NCI-H2227 treated with DMSO at 0.1 percent for 48 hours (cell line): ENCODE measurements around the gene TSPAN5.
"Not testable (repeated sequence)": the region's sequence is repeated elsewhere in the genome, so short reads cannot be mapped to it uniquely, and the experiment has no call there.

Source experiments
- DNase-seq: peaks from one replicate; lab custom pipeline; 2025; lab: John Stamatoyannopoulos, UW

TSPAN5 gene

GRCh38 chr4:98658287-98659105 is at the start of gene TSPAN5:
Gene TSPAN5 (minus strand): TSS chr4:98658611.
- peak; percentile 65 for DNase-seq

- no peak for DNase-seq
These were observed 48.5 kb upstream of the TSPAN5 start for GRCh38 chr4:98706935-98707334.

DNA sequence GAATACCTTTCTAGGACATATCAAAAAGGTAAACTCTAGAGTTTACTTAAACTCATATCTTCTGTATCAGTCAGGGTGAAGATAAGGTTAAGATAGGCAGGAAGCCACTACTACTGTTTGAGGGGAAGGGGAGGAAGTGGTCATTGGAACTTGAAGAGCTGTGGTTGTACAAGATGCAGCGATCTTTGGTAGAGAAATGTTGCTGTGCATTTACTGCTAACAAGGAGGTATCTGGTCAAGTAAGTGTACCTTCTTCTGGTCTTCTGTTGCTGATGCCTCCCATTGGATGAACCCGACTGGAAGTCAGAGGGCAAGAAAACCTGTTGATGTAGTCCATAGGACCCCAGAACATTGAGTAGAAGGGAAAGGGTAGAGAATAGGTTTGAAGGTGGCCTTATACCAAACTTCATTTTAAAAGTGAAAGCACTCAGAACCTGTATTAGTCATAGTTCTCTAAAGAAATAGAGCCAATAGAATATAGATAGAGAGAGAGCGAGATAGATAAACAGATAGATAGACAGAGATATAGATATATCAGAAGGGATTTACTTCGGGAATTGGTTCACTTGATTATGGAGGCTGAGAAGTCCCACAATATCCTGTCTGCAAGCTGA is 47.9 kb upstream of the TSPAN5 start:
- DNase-seq, result no peak

GRCh38 chr4:98705586-98705985 is 47.2 kb upstream of the TSPAN5 start:
- DNase-seq, result not testable (repeated sequence)

GRCh38 chr4:98700656-98701055 is 42.2 kb upstream of the TSPAN5 start:
- DNase-seq, result no peak

DNA sequence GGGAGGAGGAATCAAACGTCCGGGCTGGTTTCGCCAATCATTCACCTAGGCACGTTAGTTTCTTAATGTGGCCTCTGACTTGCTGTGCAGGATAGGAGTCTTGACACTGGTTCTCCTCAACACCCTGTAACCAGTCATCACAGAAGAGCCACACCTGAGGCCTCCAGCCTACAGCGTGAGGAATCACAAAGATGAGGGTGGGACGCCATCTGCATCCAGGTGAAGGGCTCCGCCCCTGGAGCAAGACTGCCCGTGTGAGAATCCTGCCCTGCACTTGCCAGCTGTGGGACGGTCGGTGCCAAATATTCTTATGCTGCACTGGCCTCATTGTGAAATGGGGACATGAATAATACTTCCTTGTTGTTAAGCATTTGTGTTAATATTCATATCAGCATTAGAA is 35.7 kb upstream of the TSPAN5 start:
- DNase-seq, result no peak

DNA sequence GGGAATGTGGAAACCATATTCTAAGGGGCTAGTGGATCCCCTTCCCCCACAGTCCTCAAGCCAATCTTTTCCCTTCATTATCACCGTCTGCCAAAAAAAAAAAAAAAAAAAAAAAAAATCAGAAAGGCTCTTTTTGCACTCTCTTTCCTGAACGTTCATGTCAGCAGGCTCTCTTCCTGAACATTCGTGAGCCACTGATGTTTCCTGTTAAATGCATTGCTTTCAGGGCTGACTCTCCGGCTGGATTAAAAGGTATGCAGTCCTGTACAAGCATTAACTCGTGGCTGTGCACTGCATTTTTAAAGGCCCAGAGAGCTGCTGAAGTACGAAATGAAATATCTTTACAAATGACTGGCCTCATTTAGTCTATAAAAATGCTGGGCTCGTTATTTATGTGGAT is 34.0 kb upstream of the TSPAN5 start:
- no peak for DNase-seq

DNA sequence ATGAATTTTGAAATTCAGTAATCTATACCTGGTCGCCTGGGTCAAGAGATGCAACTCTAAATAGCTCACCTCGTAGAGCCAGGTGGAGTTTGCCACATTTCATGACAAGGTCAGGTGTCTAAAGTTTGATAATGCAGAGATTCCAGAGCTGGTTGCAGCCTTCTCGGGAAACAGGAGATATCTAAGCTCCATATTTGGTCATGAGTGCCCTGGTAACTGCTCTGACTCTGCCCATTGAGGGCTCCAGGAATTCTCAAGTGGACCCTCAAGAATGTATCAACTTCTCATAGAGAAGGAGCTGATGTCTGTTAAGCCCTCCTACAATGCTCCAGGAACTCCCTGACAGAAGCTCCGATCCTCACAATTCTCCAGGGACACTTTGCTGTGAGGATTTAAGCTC is 33.2 kb upstream of the TSPAN5 start:
- DNase-seq, result no peak

GRCh38 chr4:98689507-98690174 is 31.2 kb upstream of the TSPAN5 start:
- DNase-seq, result no peak

DNA sequence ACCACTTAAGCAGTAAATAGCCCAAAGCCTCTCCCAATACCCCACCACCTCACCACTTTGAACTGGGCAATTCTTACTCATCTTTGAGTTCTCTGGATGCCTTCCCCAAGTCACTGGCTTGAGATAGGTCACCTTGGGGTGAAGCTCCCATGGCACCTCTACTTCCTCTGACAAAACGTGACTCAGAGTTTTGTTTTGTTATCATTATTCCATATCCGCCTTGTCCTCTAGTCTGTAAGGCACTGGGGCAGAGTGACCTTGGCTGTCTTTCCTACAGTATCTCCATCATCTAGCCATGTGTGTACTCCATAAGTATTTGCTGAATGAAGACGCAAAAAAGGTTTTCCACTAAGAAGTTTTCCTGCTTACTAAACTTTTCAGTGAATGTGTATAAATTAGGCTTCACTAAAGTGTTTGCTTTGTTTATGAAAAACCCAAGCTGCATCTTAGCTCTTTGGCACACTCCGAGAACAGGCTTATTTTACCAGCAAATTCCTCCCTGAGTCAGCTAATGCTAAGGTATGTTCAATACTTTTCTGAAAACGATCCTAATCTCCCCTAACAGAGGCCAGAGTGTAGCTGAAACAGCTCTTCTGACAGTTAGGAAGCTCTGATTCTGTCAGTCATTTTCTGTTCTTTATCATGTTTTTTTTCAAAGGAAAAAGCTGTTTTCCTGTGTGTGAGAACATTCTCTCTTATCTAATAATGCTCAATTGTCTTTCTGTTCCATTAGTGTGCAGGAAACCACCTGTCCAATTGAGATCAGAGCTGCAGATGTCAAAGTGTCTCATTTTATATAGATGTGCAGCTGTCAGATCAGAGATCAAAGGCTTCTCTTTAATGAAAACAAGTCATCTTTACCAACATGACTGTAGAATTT is 30.2 kb upstream of the TSPAN5 start:
- no peak for DNase-seq

DNA sequence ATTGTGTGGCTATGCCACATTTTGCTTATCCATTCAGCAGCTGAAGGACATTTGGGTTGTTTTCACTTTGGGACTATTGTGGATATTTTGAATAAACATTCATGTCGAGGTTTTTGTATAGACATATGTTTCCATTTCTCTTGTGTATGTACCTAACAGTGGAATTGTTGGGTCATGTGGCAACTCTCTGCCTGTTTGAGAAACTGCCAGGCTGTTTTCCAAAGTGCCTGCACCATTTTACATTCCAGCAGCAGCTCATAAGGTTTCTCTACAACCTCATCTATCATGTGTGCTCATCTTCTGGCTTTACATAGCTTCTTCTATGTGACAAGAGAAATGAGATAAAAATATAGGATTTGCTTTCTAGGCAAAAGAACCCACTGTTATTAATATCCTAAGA is 29.5 kb upstream of the TSPAN5 start:
- no peak for DNase-seq

DNA sequence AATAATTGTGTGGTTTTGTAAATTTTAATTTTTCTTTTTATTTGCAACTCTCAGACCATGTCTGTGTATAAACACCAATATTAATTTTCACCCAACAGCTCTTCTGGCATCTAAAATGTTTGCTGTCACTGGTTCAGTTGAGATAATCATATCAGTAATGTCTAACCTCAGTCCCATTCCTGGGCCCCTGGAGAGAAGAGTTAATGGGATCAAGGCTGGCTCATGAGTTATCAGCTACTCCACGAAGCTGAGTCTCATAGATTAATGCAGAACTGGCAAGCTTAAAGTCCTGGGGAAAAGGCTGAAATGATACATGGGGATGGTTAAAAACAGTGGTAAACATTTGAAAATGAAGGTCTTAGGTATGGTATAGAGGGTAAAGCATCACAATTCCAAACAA is 28.4 kb upstream of the TSPAN5 start:
- DNase-seq, result no peak

- DNase-seq, result no peak
These were observed 27.8 kb upstream of the TSPAN5 start for GRCh38 chr4:98686043-98686707.

DNA sequence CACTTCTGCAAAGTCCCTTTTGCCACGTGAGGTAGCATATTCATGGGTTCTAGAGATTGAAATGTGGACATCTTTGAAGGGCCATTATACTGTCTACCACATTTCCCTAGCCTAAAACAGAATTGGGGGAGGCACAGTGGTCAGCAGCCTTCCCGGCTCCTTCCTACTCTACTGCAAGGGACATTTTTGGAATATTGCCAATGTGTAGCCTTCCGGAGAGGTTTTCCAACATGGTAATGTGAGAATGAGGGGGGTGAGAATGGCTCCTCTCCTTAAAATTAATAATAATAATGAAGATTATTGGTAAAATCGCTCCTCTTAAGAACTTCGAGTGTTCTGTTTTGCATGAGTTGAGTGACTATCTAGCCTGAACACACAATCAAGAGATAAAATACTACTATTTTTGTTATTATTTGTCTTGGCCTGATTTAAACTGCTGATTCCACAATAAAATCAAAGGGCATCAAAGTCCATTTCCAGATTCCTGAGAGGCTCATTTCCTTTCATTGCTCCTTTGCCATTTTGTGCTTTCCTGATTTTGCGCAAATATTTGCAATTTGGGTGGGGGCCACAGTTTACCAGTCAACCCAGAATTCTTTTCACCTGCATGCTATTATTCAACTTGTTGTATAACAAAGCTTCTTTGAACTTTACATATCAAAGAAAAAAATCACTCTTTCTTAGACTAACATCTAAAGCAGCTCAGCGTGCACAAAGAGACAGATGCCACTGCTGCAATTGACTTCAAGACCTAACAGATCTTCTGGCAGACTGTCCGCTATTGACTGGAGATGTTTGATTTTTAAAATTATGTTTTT is 27.0 kb upstream of the TSPAN5 start:
- no peak for DNase-seq

- no peak for DNase-seq
These were observed 24.3 kb upstream of the TSPAN5 start for GRCh38 chr4:98682719-98683118.

DNA sequence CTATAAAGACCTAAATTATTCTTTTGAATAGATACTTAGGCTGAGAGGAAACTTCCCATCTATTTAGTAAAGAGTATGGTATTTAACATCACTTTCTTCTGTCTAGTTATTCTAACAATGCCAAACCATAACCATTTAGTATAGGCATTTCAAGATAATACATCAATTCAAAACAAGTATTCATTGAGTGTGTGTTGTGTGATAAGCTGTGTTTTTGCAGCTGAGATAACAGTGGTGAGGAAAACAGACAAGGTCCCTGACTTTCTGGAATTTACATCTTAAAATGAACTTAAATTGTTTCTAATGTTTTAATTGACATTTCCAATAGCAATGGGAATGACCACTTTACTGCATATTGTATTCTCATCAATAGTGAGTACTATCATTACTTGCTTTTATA is 22.4 kb upstream of the TSPAN5 start:
- DNase-seq, result no peak

- DNase-seq, result no peak
These were observed 21.3 kb upstream of the TSPAN5 start for GRCh38 chr4:98679738-98680137.

DNA sequence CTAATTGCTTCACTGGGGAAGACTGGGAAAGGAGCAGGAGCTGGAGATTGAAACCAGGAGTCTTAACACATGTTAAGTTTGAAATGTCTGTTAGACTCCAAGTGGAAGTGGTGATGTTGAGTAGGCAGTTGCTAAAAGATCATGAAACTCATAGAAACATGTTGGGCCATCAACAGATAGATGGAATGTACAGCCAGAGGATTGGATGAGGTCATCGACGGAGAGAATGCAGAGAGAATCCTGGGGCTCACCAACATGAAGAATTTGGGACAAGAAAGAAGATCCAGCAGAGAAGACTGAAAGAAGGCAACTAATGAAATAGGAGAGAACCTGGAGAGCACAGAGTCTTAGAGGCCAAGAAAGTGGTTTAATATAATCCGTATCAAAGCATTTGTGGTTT is 19.4 kb upstream of the TSPAN5 start:
- no peak for DNase-seq

DNA sequence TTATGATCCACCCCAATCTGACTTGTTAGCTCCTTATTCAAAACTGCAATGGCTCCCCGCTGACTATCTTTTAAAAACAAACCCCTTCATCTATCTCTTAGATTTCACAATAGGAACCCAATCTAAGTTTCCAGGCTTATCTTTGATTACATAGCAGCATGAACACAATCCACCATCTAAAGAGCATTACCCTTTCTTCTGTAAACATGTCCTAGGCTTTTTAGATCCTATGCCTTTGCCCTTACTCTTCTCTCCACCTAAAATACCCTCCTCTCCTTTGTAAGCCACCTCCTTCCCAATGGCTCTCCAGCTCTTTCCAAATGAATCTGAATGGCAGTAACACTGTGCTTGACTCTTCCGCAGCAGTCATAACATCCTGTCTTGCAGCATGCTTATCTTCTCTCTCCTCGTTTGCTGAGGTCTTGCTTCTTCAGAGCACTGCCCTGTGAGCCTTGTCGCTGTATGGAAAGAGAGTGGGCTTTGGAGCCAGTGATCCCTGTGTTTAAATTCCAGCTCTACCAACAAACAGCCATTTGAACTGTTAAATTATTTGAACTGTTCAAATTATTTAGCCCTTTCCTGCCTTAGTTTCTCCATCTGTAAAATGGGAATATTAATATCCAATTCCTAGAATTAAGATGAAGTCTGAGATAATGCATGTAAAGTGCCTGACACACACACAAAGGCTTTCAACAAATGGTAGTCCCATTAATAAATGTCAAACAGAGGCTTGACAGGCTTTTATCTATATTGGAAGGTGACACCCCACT is 16.2 kb upstream of the TSPAN5 start:
- DNase-seq, result no peak

DNA sequence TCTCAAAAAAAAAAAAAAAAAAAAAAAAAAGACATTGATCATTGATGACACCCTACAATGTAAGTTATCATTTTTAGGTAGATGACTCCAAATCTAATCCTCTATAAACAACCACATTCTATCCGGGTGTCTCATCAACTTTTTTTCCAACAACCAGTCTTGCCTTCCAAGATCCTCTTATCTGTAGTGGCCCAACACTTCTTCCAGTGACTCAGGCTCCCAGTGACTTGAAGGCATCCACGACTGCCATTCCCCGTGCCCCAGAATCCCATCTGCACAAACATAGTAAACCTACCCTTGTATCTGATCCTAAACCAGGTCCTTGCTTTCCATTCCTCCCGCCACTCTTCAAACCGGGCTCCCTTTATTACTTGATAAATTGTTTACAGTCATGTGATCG is 15.6 kb upstream of the TSPAN5 start:
- no peak for DNase-seq
